HG03558 (cell line): ENCODE measurements around the gene CCDC39.
"Not testable (repeated sequence)": the region's sequence is repeated elsewhere in the genome, so short reads cannot be mapped to it uniquely, and the experiment has no call there.

Experiments
- ATAC-seq: cut with Tn5 transposase; IDR thresholded peaks from one replicate; pipeline ENCODE4 v1.9.1; 2021; ENCODE audit warnings: moderate number of reproducible peaks; ENCODE audit not compliant: unreplicated experiment; ENCODE audit errors: extremely low read depth

CCDC39 gene

DNA sequence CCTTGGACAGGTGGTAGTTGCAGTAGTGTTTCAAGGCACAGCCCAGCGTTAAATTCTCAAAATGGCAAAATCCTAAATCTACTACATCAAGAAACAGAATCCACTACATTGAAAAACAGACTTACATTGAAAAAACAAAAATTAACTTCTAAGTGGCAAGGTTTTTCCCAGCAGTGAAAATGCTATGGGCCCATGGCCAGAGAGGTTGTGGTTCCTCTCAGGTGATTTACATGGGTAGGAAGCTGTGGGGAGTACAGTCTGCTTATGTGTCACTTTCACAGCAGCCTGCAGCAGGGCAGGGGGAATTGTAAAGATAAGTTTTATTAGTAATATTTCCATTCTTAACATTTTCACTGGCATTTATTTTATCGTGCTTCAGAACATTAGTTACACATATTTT, 52.4 kb downstream of the CCDC39 start:
- peak; percentile 87 for ATAC-seq

DNA sequence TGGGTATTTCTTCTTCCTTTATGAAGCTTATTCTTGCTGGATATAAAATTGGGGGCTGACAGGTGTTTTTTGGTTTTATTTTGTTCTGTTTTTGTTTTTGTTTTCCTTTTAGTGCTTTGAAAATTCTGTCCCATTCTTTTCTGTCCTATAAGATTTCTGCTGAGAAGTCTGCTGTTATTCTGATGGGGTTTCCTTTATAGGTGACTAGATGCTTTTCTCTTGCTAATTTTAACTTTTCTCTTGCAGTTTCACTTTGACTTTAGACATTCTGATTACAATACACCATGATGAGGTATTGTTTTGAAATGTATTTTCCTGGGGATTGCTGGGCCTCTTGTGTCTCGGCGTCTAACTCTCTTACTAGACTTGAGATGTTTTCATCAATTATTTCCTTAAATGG, 54.6 kb downstream of the CCDC39 start:
- peak; percentile 37 for ATAC-seq

DNA sequence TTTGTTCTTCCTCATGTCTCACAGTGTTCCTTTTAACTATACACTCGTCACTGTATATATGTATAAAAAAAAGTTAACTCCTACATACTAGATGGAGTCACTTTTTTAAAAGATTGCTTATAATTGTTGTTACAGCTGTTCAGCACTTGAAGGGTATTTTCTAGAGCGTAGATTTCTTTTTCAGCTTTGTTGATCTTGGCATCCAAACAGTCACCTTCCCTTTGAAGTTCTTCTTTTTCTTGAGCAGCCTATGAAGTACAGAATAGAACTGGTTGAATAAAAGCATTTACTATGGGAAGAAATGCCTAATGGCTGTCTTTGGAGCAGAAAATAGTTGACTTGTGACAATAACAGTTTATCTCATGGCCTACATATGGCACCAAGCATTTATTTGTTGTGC, 59.6 kb downstream of the CCDC39 start:
- ATAC-seq = no peak

DNA sequence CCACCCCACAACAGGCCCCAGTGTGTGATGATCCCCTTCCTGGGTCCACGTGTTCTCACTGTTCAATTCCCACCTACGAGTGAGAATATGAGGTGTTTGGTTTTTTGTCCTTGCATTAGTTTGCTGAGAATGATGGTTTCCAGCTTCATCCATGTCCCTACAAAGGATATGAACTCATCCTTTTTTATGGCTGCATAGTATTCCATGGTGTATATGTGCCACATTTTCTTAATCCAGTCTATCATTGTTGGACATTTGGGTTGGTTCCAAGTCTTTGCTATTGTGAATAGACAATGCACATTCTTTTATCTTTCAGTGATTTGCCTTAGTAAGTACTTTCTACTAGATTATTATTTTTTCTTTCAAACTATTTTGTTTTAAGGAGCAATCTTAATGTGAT, 60.7 kb downstream of the CCDC39 start:
- ATAC-seq = not testable (repeated sequence)

DNA sequence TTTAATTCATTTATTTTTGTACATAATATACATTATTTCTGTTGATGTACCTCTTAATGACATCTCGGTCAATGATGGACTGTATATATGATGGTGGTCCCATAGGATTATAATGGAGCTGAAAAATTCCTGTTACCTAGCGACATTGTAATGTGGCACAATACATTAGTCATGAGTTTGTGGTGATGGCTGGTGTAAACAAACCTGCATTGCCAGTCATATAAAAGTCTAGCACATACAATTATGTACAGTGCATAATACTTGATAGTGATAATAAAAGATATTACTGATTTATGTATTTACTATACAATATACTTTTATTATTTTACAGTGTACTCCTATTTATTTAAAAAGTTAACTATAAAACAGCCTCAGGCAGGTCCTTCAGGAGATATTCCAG, 62.2 kb downstream of the CCDC39 start:
- ATAC-seq = no peak

DNA sequence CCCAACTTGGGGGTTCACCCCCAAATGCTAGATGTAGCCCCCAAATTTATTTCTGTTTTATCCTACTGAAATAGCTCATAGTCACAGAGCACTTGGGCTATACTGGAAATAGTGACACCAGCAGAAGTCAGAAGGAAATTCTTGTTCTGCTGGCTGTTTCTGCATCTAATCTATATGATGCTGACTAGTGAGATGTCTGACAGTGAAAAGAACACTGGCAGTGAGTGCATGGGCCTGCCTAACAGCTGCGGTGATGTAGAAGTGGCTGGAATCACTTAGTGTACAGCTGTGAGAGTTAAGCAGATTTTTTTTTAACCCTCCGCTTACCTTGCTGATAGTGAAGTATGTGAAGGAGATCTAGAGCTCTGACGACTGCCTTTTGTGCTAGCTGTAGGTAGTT, 63.3 kb downstream of the CCDC39 start:
- ATAC-seq = no peak

DNA sequence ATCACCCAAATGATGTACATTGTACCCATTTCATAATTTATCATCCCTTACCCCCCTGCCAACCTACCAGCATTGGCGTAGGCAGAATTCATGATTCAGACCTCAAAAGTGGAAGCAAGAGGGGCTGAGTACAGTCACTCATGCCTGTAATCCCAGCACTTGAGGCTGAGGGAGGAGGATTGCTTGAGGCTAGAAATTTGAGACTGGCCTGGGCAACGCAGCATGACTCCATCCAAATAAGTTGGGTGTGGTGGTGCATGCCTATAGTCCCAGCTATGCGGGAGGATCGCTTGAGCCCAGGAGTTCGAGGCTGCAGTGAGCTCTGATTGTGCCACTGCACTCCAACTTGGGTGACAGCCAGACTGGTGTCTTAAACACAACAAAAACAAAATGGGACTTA, 66.9 kb downstream of the CCDC39 start:
- no peak for ATAC-seq

DNA sequence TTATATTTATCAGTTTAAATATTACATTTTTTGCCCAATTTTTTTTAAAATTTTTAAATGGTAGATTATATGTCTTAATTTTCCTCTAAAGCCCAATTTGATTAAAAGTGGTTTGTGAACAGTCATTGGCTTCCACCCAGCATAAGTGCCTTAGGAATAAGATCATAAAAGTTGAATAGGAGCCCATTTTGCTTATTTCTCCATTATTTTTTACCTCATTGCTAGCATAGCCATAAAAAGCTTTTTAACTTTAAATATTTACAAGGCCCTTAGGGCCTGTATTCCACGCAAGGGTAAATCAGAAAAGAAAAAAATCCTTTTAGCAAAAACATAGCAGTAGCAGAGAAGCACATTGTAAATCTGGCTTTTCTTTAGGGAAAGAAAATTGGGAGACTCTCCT, 68.3 kb downstream of the CCDC39 start:
- ATAC-seq = no peak

DNA sequence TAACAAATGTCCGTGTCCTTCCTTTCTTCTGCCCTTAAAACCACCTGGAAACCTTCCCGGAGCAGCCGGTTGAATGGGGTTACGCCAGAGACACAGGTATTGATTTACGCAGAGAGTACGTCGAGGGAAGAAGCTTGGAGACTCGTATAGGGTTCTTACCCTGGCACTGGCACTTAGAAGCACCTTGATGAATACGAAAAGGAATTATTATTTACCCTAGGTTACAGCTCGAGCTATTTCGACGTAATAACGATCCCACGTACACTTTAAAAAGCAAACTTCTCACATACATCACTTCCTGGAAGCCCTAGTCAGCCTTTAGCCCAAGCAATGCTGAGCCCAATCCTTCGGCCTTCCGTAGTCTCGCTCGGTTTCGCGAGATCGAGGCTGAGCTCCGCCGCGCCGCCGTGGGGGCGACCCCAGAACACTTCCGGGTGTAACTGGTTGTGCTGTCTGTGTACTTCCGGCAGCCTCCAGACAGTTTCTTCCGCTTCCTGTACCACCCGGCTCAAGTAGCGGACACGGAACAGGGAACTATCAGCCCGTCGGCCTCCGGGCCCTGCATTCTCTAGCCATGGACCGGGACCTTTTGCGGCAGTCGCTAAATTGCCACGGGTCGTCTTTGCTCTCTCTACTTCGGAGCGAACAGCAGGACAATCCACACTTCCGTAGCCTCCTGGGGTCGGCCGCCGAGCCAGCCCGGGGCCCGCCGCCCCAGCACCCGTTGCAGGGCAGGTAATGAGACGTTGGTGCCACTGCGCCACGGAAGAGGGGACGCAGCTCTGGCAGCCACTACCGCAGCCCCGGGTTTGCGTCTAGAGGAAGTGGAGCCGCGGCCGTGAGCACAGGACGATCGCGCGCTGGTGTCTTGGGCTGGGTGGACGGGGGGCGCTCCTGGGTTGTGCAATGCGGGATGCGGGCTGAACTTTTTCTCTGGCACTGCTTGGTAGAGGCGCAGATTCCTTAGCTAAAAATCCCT, 77.3 kb downstream of the CCDC39 start, which contains the start of gene TTC14:
TSS of gene TTC14 (plus strand) at position 476 of the 979 bp plus-strand sequence. CDS start at position 575, 99 bp downstream.
- peak; percentile 95 for ATAC-seq

DNA sequence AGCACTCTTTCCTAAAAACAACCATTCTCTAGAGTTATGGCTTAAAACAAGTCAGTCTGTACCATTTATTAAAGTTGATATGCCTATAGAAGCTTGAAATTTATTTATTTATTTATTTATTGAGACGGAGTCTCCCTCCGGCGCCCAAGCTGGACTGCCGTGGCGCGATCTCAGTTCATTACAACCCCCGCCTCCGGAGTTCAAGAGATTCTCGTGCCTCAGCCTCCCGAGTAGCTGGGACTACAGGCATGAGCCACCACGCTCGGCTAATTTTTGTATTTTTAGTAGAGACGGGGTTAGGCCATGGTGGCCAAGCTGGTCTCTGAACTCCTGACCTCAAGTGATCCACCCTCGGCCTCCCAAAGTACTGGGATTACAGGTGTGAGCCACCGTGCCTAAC, 78.8 kb downstream of the CCDC39 start:
- no peak for ATAC-seq

DNA sequence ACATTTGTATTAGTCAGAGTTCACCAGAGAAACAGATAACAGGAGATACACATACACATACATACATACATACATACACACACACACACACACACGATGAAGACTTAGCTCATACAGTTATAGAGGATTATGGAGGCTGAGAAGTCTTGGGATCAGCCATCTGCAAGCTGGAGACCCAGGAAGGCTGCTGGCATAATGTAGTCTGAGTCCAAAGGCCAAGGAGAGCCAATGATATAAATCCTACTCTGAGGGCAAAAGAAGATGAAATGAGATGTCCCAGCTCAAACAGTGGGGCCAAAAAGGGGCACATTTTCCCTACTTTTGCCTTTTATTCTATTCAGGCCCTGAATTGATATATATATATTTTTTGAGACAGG, 83.7 kb downstream of the CCDC39 start:
- ATAC-seq = no peak

DNA sequence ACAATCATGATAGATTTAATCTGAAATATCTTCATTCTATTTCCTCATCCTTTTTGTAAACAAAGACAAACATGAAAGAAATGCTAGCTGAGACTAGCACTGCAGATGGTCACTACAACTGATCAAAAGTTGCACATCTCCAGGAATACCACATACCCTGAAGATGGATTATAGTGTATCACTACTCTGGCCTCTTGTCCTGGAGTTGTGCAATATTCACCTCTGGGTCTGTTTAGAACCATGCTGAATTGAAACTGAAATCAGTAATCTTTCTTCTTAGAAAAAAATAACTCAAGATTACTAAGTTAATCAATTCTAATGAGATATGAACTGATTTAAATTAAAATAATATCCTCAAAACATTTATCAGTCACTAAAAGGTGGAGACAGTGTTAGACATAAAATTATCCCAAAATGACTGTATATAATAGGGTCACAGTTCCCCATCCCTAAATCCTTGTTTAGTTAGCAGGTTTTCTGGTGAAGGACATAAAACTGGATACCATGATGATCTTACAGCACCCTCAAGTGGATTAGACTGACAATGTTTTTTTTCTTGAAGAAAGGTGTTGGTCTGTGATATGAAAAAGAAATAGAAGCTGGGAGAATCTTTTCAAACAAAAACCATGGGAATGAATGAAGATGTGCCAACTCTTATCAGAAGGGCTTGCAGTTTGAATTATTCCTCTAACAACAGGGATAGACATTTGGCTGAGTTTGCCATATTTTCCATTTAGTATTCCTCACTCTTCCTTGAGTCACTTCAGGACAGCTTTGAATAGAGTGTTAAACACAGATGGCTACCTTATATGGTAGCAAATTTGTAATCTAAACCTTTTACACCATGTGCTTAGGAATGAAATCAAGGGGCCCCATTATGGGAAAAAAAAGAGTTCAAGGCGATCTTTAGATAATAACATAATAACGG, 84.4 kb downstream of the CCDC39 start:
- ATAC-seq = no peak

DNA sequence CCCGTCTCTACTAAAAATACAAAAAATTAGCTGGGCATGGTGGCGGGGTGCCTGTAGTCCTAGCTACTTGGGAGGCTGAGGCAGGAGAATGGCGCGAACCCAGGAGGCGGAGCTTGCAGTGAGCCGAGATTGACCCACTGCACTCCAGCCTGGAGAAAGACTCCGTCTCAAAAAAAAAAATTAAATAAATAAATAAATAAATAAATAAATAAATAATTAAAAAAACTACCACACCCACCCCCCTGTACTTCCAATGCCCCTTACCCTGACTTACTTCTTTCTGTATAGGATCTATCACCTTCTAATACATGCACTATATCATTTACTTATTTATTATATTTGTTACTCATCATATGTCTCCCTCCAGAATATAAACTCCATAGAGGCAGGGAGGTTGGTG, 85.7 kb downstream of the CCDC39 start:
- not testable (repeated sequence) for ATAC-seq

DNA sequence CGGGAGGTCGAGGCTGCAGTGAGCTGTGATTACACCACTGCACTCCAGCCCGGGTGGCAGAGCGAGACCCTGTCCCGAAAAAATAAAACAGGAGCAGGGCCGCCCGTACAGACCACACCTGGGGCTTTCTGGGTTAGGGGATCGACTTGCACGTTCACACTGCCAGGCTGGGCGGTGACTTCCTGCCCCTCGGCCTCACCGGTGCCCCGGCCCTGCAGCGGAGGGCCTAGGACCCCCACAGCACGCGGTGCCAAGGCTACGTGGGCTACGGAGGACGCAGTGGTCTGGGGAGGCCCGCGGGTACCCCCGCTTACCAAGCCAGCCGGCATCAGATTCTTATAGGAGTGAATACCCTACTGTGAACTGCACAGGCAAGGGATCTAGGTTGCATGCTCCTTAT, 88.9 kb downstream of the CCDC39 start:
- ATAC-seq = no peak

DNA sequence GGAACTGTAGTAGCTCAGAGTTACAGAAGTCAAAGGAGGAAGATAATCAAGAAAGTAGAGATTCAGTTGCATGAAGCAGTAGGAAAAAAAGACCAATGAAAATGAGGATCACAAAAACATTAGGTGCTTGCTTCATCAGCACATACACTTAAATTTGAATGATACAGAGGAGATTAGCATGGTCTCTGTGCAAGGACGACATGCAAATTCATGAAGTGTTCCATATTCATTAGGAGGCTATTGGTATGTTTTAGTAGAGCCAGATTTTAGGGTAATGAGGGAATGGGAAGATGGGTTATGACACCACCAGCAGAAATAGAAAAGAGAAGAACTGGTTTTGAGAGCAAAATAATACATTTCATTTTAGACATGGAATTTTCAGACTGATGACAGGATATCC, 98.4 kb downstream of the CCDC39 start:
- no peak for ATAC-seq

DNA sequence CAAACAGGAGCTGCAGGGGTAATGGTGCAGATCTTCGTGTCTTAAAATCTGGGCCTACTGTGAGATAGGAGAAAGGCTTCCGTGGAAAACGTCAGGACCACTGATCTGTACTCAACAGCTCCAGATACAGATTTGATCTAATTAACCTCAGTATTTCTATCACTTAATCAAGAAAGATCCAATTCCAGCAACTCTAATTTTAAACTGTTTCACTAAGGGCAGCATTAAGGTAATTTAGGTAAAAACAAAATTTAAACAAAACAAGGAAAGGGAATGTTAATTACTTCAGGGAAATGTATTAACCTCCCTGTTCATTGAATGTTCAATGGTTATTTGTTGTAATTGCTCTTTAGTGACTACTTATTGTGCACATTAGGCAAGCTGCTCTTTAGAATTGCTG, 103.7 kb downstream of the CCDC39 start:
- ATAC-seq = no peak

DNA sequence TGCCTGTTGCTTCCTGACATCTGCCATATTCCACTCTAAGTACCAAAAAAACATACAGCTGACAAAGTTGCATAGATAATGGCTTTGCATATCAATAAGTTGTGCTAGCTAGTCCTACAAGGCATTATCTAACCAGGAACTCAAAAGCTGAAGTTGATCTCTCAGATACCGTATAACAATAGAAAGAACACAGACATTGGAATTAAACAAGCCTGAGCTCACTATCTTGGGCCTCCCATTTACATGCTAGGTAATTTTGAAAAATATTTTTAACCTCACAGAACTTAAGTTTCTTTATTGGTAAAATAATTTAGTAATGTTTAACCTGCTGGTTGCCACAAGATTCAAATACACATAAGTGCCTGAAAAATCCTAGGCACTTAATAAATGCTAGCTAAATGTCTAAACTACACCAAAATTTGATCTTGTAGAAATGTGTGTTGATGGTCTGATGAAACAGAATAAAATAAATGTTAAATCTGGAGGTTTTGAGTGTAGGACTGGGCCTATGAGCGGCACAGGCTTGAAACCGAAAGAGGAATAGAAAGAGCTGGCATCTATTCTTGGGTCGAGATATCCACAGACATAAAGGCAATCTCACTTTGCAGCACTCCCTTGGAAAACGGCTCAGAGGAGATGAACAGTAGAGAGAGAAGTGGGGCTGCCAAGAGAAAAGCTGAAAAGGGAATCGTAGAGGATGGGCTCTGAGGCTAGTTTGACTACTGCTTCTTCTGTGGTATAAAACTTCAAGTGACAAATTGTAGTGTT, 107.3 kb downstream of the CCDC39 start:
- ATAC-seq = no peak

DNA sequence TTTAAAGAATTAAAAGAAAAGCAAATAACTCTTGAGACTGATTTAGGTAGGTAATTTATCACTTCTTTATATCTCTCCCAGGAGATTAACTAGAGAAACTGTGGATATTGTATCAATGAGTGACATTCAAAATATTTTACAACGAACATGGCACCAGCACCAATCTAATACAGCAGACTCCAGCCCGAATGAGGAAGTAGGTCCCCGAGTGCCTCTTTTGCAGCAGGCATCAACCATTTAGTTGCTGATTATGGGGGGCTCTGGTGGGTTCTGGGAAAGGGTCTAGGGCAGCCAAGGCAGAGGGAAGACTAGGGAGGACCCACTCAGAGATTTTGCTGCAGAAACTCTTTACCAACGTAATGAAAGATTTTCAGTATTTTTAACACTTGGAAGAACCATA, 109.1 kb downstream of the CCDC39 start:
- ATAC-seq = no peak

DNA sequence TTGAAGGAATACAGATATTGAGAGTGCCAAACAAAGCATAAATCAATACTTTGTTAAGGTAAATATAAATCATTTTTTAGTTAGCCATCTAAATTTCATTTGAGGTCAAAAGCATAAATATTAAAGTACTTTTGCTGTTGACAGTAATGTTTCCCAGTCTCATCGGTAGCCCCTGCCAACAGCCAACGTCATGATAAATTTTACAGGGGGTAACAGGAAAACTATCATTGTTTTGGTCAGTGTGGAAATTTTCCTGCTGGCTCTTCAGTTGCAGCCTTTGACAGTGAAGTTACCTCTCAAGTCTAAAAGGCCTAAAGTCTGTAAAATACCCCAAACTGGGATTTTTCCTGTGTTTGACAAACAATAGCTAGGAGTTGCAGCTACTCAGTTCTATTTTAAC, 114.6 kb downstream of the CCDC39 start:
- no peak for ATAC-seq
